ENCODE data around the gene MT1E. TPM values are rescaled to one million over a fixed set of nuclear protein-coding genes. Genes with fewer than 3 reads are reported as not detected.

Gene MT1E
- total and polyA plus RNA-seq, 2 donors from 2014 or later: 191 to 258 TPM

GRCh38 chr16:56637814-56638750 lies 12.5 kb downstream of the MT1E start, which contains the start of gene MT1A:
TSS of gene MT1A (plus strand) at chr16:56638666. CDS start at chr16:56638739, 73 bp downstream.
- peak; percentile 57 to 95 (median 60) for DNase-seq
- no peaks in the 10 kb centered on the region for H3K9me3 ChIP-seq (ENCODE audit: control insufficient read depth in 2 of 3, insufficient read depth in 1 of 3, low read length in 3 of 3)
- peaks cover 0 to 12% (median 0%) of the 10 kb centered on the region in 3 donors for H3K4me1 ChIP-seq (ENCODE audit: control insufficient read depth in 2 of 3, insufficient read depth in 2 of 3, low read depth in 1 of 3, low read length in 3 of 3)
- no peaks in the 10 kb centered on the region for H3K36me3 ChIP-seq (ENCODE audit: control insufficient read depth in 2 of 3, insufficient read depth in 3 of 3, low read length in 3 of 3)
- peak within 1 kb of the TSS in 2 of 3 donors; percentile 59 to 61 for H3K4me3 ChIP-seq (ENCODE audit: low read length in 3 of 3)
- H3K27ac ChIP-seq (ENCODE audit: low read depth in 2 of 2, low read length in 2 of 2): peak within 1 kb of the TSS; percentile 17 to 57
- intact Hi-C loops (cut with DNase I): no loop called here
- TF ChIP-seq, protein P1, sequence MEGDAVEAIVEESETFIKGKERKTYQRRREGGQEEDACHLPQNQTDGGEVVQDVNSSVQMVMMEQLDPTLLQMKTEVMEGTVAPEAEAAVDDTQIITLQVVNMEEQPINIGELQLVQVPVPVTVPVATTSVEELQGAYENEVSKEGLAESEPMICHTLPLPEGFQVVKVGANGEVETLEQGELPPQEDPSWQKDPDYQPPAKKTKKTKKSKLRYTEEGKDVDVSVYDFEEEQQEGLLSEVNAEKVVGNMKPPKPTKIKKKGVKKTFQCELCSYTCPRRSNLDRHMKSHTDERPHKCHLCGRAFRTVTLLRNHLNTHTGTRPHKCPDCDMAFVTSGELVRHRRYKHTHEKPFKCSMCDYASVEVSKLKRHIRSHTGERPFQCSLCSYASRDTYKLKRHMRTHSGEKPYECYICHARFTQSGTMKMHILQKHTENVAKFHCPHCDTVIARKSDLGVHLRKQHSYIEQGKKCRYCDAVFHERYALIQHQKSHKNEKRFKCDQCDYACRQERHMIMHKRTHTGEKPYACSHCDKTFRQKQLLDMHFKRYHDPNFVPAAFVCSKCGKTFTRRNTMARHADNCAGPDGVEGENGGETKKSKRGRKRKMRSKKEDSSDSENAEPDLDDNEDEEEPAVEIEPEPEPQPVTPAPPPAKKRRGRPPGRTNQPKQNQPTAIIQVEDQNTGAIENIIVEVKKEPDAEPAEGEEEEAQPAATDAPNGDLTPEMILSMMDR (IDR thresholded peaks at IDR 0.05; ENCODE audit: borderline replicate concordance, extremely low read depth, insufficient read depth): no peak
- H3K27me3 ChIP-seq (ENCODE audit: control insufficient read depth, insufficient read depth, low read length): peaks cover 74% of the 10 kb centered on the region
- peak within 1 kb of the TSS in 1 of 3 donors; percentile 55 for H3K9ac ChIP-seq (ENCODE audit: low read length in 3 of 3)
- no peak for FAIRE-seq

DNA sequence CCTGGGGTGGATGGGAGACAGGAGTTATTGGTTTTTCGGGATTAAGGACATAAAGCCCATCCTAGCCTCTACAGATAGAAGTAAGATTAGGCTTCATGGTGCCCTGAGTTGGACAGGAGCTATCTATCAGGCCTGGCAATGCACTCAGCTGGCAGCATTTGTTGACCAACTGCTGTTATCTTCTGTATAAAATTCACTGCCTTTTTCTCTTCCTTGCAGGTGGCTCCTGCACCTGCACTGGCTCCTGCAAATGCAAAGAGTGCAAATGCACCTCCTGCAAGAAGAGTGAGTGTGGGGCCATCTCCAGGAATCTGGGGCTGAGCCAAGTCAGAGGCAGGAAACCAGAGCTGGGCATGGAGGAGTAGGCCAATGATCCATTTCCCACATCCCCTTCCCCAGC lies 13.5 kb downstream of the MT1E start:
- no peak for DNase-seq
- Histone ChIP-seq H3K4me3 (ENCODE audit: low read length in 3 of 3) (peak overlapping the region in 2 of 3 donors; percentile 47 to 61), H3K27me3 (ENCODE audit: control insufficient read depth, insufficient read depth, low read length) (peaks cover 72% of the 10 kb centered on the region), H3K4me1 (ENCODE audit: control insufficient read depth in 2 of 3, insufficient read depth in 2 of 3, low read depth in 1 of 3, low read length in 3 of 3) (peaks cover 0 to 17% (median 5%) of the 10 kb centered on the region in 3 donors), H3K27ac (ENCODE audit: low read depth in 2 of 2, low read length in 2 of 2) (no peak overlapping the region), H3K9me3 (ENCODE audit: control insufficient read depth in 2 of 3, insufficient read depth in 1 of 3, low read length in 3 of 3) (no peaks in the 10 kb centered on the region), H3K36me3 (ENCODE audit: control insufficient read depth in 2 of 3, insufficient read depth in 3 of 3, low read length in 3 of 3) (no peaks in the 10 kb centered on the region), H3K9ac (ENCODE audit: low read length in 3 of 3) (no peak overlapping the region)
- no peak for FAIRE-seq
- TF ChIP-seq, protein P1 (IDR thresholded peaks at IDR 0.05; ENCODE audit: borderline replicate concordance, extremely low read depth, insufficient read depth): no peak
- intact Hi-C loops (cut with DNase I): no loop called here

DNA sequence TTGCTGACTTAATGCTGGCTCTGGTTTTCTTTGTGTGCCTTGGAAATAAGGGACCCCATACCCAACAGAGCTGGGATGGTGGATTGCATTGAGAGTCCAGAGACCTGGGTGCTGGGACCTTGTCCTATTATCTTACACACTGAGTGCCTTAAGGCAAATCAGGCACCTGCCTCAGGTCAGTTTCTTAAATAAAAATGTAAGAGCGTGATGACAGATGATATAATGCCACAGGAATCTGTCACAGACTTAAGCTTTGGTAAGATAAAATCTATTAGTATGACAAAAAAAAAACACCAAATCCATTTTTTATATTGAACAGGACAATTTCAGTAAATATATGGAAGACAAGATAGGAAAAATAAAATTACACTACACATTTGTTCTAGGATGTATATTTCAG lies 14.5 kb downstream of the MT1E start:
- Histone ChIP-seq H3K27me3 (ENCODE audit: control insufficient read depth, insufficient read depth, low read length) (peaks cover 69% of the 10 kb centered on the region), H3K36me3 (ENCODE audit: control insufficient read depth in 2 of 3, insufficient read depth in 3 of 3, low read length in 3 of 3) (no peaks in the 10 kb centered on the region), H3K4me1 (ENCODE audit: control insufficient read depth in 2 of 3, insufficient read depth in 2 of 3, low read depth in 1 of 3, low read length in 3 of 3) (peaks cover 0 to 19% (median 6%) of the 10 kb centered on the region in 3 donors), H3K27ac (ENCODE audit: low read depth in 2 of 2, low read length in 2 of 2) (no peak overlapping the region), H3K4me3 (ENCODE audit: low read length in 3 of 3) (no peak overlapping the region), H3K9ac (ENCODE audit: low read length in 3 of 3) (no peak overlapping the region), H3K9me3 (ENCODE audit: control insufficient read depth in 2 of 3, insufficient read depth in 1 of 3, low read length in 3 of 3) (no peaks in the 10 kb centered on the region)
- intact Hi-C loops (cut with DNase I): no loop called here
- DNase-seq (no peak), FAIRE-seq (no peak)
- TF ChIP-seq, protein P1 (IDR thresholded peaks at IDR 0.05; ENCODE audit: borderline replicate concordance, extremely low read depth, insufficient read depth): no peak

All from kidney (tissue), 14 donors.